K562 (cell line): ENCODE results near the gene AP2A2. TPM values are rescaled to one million over a fixed set of nuclear protein-coding genes. Genes with fewer than 3 reads are reported as not detected.

Experiments
- ADNP ChIP-seq: fragments of 200-800 bp; sonication (Bioruptor generic); IDR thresholded peaks from 2 replicates; pipeline ENCODE4 v1.6.1; 2016; ENCODE audit warnings: missing genetic modification characterization, missing compliant biosample characterization
- ARID4B ChIP-seq: sonication (generic); formaldehyde crosslinking; IDR thresholded peaks from 2 replicates; pipeline ENCODE4 v1.8.0; 2022; ENCODE audit warnings: mild to moderate bottlenecking, missing genetic modification reagents
- CTCF ChIP-seq, 3 experiments: IDR thresholded peaks in 2 of 3; conservative IDR thresholded peaks in 1 of 3; 2 replicates each; pipeline ENCODE4 v1.5.1; 2011 to 2012; ENCODE audit warnings: low read length in 3 of 3, mild to moderate bottlenecking in 3 of 3, control low read depth in 2 of 3, improper control_type of control experiment in 1 of 3, inconsistent platforms in 1 of 3, low read depth in 1 of 3, mixed read lengths in 1 of 3, moderate library complexity in 1 of 3; ENCODE audit not compliant: insufficient read depth in 2 of 3
- HNRNPH1 ChIP-seq: fragments of 200-400 bp; formaldehyde crosslinking; optimal IDR thresholded peaks from 2 replicates; pipeline ENCODE3; 2017; ENCODE audit warnings: low read depth, mild to moderate bottlenecking, low read length, moderate library complexity
- SMARCA4 ChIP-seq: fragments of 450-650 bp; IDR thresholded peaks from 2 replicates; pipeline ENCODE4 v1.6.1; 2016
- TOE1 ChIP-seq, 2 experiments: fragments of 450-650 bp in 1 of 2; sonication (generic) in 1 of 2; formaldehyde crosslinking in 1 of 2; IDR thresholded peaks; 2 replicates each; pipeline versions ENCODE4 v1.7.1 to v1.8.0; 2016 to 2022; ENCODE audit warnings: borderline replicate concordance in 2 of 2, mild to moderate bottlenecking in 2 of 2, antibody characterized with exemption in 1 of 2, inconsistent platforms in 1 of 2, low read depth in 1 of 2, missing genetic modification reagents in 1 of 2, moderate library complexity in 1 of 2
- TRIM24 ChIP-seq, 2 experiments: fragments of 450-650 bp; IDR thresholded peaks; 2 replicates each; pipeline ENCODE4 v1.6.1; 2016
- ZBTB17 ChIP-seq: fragments of 450-650 bp; formaldehyde crosslinking; IDR thresholded peaks from 2 replicates; pipeline ENCODE4 v1.4.0; 2020; ENCODE audit warnings: mild to moderate bottlenecking
- polyA plus RNA-seq, 8 experiments: library from polyadenylated mRNA; depleted of rRNA in 4 of 8; stranded (reverse) in 5 of 8; unstranded in 3 of 8; fragments of >200 nt; fragmentation: Nextera tagmentation in 2 of 8; fragmentation: Illumina TruSeq in 1 of 8; extraction: Ambion mirVana in 2 of 8; extraction: Trizol in 1 of 8; gene quantifications; 2 replicates each; pipeline versions ENCODE4 v1.2.1 to v1.2.3, GENCODE V29; 2011 to 2014; ENCODE audit warnings: inconsistent platforms in 1 of 8, missing spikeins in 1 of 8
- total RNA-seq, 7 experiments: library from RNA; depleted of rRNA in 6 of 7; stranded (reverse); fragments of >200 nt in 6 of 7; fragmentation: Illumina TruSeq in 2 of 7; extraction: Trizol in 2 of 7; gene quantifications; 2 replicates each; pipeline versions ENCODE4 v1.2.1 to v1.2.3, GENCODE V29; 2011 to 2021; ENCODE audit warnings: low replicate concordance in 1 of 7
- TF ChIP-seq, protein P1 (sequence below): IDR thresholded peaks from 3 replicates; pipeline ENCODE4 v1.6.1; 2011; ENCODE audit warnings: borderline replicate concordance, mild to moderate bottlenecking, moderate library complexity; ENCODE audit not compliant: insufficient read length; ENCODE audit errors: extremely low read depth
- TF ChIP-seq, protein P2 (sequence below): fragments of 250-450 bp; sonication (Bioruptor Pico); IDR thresholded peaks from 2 replicates; pipeline ENCODE4 v1.5.1; 2021; ENCODE audit warnings: mild to moderate bottlenecking

AP2A2 gene
- total and polyA plus RNA-seq, 9 of the 15 experiments (the other 6 are each of a cell fraction or from before 2014, with no cell fraction given) = 0.69 to 41.7 (median 15.2) TPM

- TF ChIP-seq, protein P1, sequence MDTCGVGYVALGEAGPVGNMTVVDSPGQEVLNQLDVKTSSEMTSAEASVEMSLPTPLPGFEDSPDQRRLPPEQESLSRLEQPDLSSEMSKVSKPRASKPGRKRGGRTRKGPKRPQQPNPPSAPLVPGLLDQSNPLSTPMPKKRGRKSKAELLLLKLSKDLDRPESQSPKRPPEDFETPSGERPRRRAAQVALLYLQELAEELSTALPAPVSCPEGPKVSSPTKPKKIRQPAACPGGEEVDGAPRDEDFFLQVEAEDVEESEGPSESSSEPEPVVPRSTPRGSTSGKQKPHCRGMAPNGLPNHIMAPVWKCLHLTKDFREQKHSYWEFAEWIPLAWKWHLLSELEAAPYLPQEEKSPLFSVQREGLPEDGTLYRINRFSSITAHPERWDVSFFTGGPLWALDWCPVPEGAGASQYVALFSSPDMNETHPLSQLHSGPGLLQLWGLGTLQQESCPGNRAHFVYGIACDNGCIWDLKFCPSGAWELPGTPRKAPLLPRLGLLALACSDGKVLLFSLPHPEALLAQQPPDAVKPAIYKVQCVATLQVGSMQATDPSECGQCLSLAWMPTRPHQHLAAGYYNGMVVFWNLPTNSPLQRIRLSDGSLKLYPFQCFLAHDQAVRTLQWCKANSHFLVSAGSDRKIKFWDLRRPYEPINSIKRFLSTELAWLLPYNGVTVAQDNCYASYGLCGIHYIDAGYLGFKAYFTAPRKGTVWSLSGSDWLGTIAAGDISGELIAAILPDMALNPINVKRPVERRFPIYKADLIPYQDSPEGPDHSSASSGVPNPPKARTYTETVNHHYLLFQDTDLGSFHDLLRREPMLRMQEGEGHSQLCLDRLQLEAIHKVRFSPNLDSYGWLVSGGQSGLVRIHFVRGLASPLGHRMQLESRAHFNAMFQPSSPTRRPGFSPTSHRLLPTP = peak; percentile 100
- TF ChIP-seq TRIM24 (IDR thresholded peaks at IDR 0.05) = no peak
- TF ChIP-seq SMARCA4 = no peak
- TF ChIP-seq ZBTB17 (CRISPR knock-in tag) = peak; percentile 62; the same call in 1 of the 2 replicates
- TF ChIP-seq, protein P2, sequence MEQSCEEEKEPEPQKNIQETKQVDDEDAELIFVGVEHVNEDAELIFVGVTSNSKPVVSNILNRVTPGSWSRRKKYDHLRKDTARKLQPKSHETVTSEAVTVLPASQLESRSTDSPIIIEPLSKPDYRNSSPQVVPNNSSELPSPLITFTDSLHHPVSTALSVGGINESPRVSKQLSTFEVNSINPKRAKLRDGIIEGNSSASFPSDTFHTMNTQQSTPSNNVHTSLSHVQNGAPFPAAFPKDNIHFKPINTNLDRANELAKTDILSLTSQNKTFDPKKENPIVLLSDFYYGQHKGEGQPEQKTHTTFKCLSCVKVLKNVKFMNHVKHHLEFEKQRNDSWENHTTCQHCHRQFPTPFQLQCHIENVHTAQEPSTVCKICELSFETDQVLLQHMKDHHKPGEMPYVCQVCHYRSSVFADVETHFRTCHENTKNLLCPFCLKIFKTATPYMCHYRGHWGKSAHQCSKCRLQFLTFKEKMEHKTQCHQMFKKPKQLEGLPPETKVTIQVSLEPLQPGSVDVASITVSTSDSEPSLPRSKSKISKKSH (CRISPR knock-in tag) = no peak
- TF ChIP-seq HNRNPH1 = no peak
- TF ChIP-seq TOE1 (IDR thresholded peaks at IDR 0.05; ENCODE audit: borderline replicate concordance) = no peak
- TF ChIP-seq TOE1 (CRISPR knock-in tag; IDR thresholded peaks at IDR 0.05; ENCODE audit: borderline replicate concordance, low read depth) = no peak
- peak; percentile 52 to 76 (median 74); a peak in 5 of 6 replicates for TF ChIP-seq CTCF (IDR thresholded peaks at IDR 0.05 in 2 of 3, conservative IDR thresholded peaks at IDR 0.05 in 1 of 3; ENCODE audit: insufficient read depth in 2 of 3, low read depth in 1 of 3, low read length in 3 of 3)
- peak; percentile 100 for TF ChIP-seq ADNP (tag)
- peak; percentile 57 for TF ChIP-seq ARID4B
Measured at GRCh38 chr11:925496-926301, at the start of gene AP2A2 (continued).
